Immature natural killer cell (primary cell): Measurements from ENCODE around the gene CRABP2. TPM values are rescaled to one million over a fixed set of nuclear protein-coding genes. Genes with fewer than 3 reads are reported as not detected.

Experiments used
- DNase-seq, 3 donors: peaks; one replicate each; pipeline ENCODE4 v3.0.0; 2022; ENCODE audit warnings: mixed read lengths in 1 of 3
- H3K27ac Mint-ChIP-seq, 6 donors: one replicate each; pipeline ENCODE4 v1.8.0; 2020; ENCODE audit warnings: mixed read lengths in 6 of 6, mild to moderate bottlenecking in 5 of 6, inconsistent platforms in 4 of 6, moderate library complexity in 3 of 6
- H3K27me3 Mint-ChIP-seq, 3 donors: one replicate each; pipeline ENCODE4 v1.8.0; 2020 to 2021; ENCODE audit warnings: low read depth in 3 of 3, mild to moderate bottlenecking in 3 of 3, mixed read lengths in 3 of 3, moderate library complexity in 3 of 3, inconsistent platforms in 1 of 3
- H3K36me3 Mint-ChIP-seq, 3 donors: one replicate each; pipeline ENCODE4 v1.8.0; 2020; ENCODE audit warnings: mixed read lengths in 3 of 3, inconsistent platforms in 2 of 3, mild to moderate bottlenecking in 2 of 3
- H3K4me1 Mint-ChIP-seq, 2 donors: one replicate each; pipeline ENCODE4 v1.8.0; 2020; ENCODE audit warnings: inconsistent platforms in 2 of 2, mild to moderate bottlenecking in 2 of 2, mixed read lengths in 2 of 2, moderate library complexity in 1 of 2
- H3K4me3 Mint-ChIP-seq, 5 donors: one replicate each; pipeline ENCODE4 v1.8.0; 2020; ENCODE audit warnings: mild to moderate bottlenecking in 5 of 5, mixed read lengths in 5 of 5, inconsistent platforms in 3 of 5, moderate library complexity in 3 of 5
- H3K9me3 Mint-ChIP-seq, 6 donors: one replicate each; pipeline ENCODE4 v1.8.0; 2020; ENCODE audit warnings: mild to moderate bottlenecking in 6 of 6, mixed read lengths in 6 of 6, inconsistent platforms in 4 of 6, moderate library complexity in 3 of 6
- polyA plus RNA-seq, 3 donors: library from polyadenylated mRNA; unstranded; fragments of 300-500 nt; fragmentation: Illumina TruSeq; gene quantifications; one replicate each; pipeline ENCODE4 v1.2.3, GENCODE V29; 2021

Gene CRABP2
- not detected for polyA plus RNA-seq

- H3K27ac Mint-ChIP-seq = peak within 1 kb of the TSS in 2 of 6 donors; percentile 56 to 70
- peak in 1 of 3 donors; percentile 37 for DNase-seq
Measured at GRCh38 chr1:156705321-156705917, at the start of gene CRABP2. TSS of gene CRABP2 (minus strand) at chr1:156705583. CDS start at chr1:156705446, 137 bp downstream.

GRCh38 chr1:156754219-156754618, 48.8 kb upstream of the CRABP2 start:
- Mint-ChIP-seq H3K9me3 (no peaks in the 10 kb centered on the region), H3K4me1 (peaks cover 31% of the 10 kb centered on the region in 2 donors), H3K4me3 (no peak overlapping the region), H3K36me3 (no peaks in the 10 kb centered on the region), H3K27ac (no peak overlapping the region), H3K27me3 (peaks cover 0 to 5% (median 4%) of the 10 kb centered on the region in 3 donors)
- DNase-seq = no peak

More at GRCh38 chr1:156705321-156705917, at the start of gene CRABP2:
- Mint-ChIP-seq H3K27me3 (peaks cover 11 to 17% (median 12%) of the 10 kb centered on the region in 3 donors), H3K4me3 (peak within 1 kb of the TSS; percentile 77 to 85 (median 82)), H3K36me3 (peaks cover 0 to 3% (median 0%) of the 10 kb centered on the region in 3 donors), H3K4me1 (peaks cover 30 to 32% of the 10 kb centered on the region in 2 donors), H3K9me3 (no peaks in the 10 kb centered on the region)

DNA sequence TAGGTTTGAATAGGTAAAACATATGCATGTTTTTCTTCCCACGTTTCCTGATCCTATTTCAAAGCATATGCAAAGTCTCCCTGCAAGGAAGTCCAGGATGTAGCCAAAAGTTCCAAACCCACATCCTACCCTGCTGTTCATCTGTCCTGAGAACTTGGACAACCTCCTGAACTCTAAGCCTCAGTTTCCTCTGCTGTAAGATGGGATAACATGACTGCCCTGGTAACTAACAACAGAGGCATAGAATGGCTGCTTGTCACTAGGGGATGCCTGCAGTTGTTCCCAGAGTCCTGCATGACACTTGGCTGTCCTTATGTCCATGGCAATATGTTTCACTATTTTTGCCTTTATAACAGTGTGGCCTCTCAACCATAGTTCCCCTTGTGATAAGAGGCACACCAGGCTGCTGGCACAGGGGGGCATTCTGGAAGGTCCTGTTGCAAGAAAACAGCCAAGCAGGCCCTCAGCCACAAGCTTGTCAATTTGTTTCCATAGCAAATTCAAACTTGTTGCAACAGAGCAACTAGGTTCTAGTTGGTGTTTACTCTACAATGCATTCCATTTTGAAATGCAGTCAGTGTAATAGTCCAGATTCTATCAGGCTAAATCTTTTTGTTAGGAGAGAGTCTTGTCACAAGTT, 47.6 kb upstream of the CRABP2 start:
- Mint-ChIP-seq H3K4me3 (peak overlapping the region; percentile 92 to 94 (median 93)), H3K4me1 (peaks cover 43 to 44% of the 10 kb centered on the region in 2 donors), H3K27ac (peak overlapping the region; percentile 59 to 95 (median 92)), H3K36me3 (no peaks in the 10 kb centered on the region), H3K27me3 (peaks cover 0 to 7% (median 5%) of the 10 kb centered on the region in 3 donors), H3K9me3 (no peaks in the 10 kb centered on the region)
- DNase-seq = no peak

DNA sequence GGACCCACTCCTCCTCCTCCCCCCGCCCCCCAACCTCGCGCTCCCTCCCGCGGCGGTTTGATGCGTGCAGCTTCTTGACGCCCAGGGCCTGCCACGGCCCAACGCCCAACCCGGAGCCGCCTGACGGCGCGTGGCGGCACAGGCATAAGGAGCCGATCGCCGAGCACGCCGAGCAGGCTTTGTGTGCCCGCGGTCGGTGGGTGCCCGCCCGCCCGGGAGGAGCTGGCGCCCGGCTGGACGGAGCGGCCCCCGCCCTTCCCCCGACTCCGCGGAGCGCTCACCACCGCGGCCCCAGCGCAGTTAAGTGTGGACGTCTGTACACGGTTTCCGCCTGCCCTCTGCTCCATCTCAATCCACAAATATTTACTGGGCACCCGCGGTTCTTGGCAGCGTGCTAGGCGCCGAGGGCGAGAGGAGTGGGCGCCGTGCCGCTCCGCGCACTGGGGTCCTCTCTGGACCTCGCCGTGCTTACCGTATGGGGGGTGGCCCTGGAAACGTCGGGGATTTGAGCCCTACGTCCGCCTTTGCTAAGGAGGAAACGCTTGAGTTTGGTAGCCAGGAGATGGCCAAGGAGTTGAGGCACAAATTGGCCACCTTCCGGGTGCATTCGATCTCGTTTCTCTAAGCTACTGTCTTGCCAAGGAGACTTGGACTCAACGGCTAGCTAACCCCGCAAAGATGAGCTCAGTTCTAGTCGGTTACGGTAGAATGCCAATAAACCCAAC, 46.5 kb upstream of the CRABP2 start:
- H3K9me3 Mint-ChIP-seq = no peaks in the 10 kb centered on the region
- H3K4me3 Mint-ChIP-seq = peak overlapping the region; percentile 92 to 94 (median 93)
- DNase-seq = peak; percentile 91 to 93 (median 91)
- H3K4me1 Mint-ChIP-seq = peaks cover 51 to 53% of the 10 kb centered on the region in 2 donors
- no peaks in the 10 kb centered on the region for H3K36me3 Mint-ChIP-seq
- peak overlapping the region; percentile 85 to 95 (median 92) for H3K27ac Mint-ChIP-seq
- H3K27me3 Mint-ChIP-seq = peaks cover under 1 to 10% (median 6%) of the 10 kb centered on the region in 3 donors

DNA sequence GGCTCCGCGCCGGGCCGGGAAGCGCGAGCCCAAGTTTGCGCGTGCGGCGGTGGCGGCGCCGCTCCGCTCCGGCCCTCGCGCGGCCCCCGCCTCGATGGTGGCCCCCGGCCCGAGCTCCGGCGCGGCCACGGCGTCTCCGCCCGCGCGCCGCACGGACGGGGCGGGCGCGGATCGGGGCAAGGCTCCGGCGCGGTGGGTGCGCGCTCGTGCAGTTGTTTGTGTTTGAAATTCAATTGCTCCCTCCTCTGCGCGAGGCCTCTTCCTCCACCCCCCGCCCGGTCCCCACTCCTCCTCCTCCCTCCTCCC, 46.0 kb upstream of the CRABP2 start, which contains the start of gene HDGF:
TSS of gene HDGF (minus strand) at position 225 of the 306 bp plus-strand sequence. CDS start 246 bp downstream, outside the sequence.
- no peak for DNase-seq
- H3K36me3 Mint-ChIP-seq = no peaks in the 10 kb centered on the region
- H3K27me3 Mint-ChIP-seq = peaks cover 5 to 10% (median 7%) of the 10 kb centered on the region in 3 donors
- H3K4me1 Mint-ChIP-seq = peaks cover 56 to 57% of the 10 kb centered on the region in 2 donors
- H3K27ac Mint-ChIP-seq = peak within 1 kb of the TSS; percentile 91 to 97 (median 95)
- peak within 1 kb of the TSS; percentile 92 to 97 (median 93) for H3K4me3 Mint-ChIP-seq
- no peaks in the 10 kb centered on the region for H3K9me3 Mint-ChIP-seq

- H3K36me3 Mint-ChIP-seq = peaks cover 0 to under 1% (median 0%) of the 10 kb centered on the region in 3 donors
- no peaks in the 10 kb centered on the region for H3K9me3 Mint-ChIP-seq
- no peak for DNase-seq
- peak overlapping the region; percentile 91 to 97 (median 95) for H3K27ac Mint-ChIP-seq
- H3K4me1 Mint-ChIP-seq = peaks cover 62% of the 10 kb centered on the region in 2 donors
- peak overlapping the region; percentile 87 to 97 (median 93) for H3K4me3 Mint-ChIP-seq
- H3K27me3 Mint-ChIP-seq = peaks cover 6 to 10% (median 8%) of the 10 kb centered on the region in 3 donors
Measured at GRCh38 chr1:156750711-156751450, 45.5 kb upstream of the CRABP2 start.

- peaks cover 6 to 10% (median 8%) of the 10 kb centered on the region in 3 donors for H3K27me3 Mint-ChIP-seq
- H3K27ac Mint-ChIP-seq = peak overlapping the region; percentile 91 to 97 (median 95)
- DNase-seq = no peak
- H3K4me1 Mint-ChIP-seq = peaks cover 68 to 69% of the 10 kb centered on the region in 2 donors
- H3K9me3 Mint-ChIP-seq = no peaks in the 10 kb centered on the region
- H3K4me3 Mint-ChIP-seq = peak overlapping the region; percentile 87 to 97 (median 93)
- H3K36me3 Mint-ChIP-seq = peaks cover 0 to 4% (median 0%) of the 10 kb centered on the region in 3 donors
Measured at GRCh38 chr1:156750191-156750672, 44.8 kb upstream of the CRABP2 start.

DNA sequence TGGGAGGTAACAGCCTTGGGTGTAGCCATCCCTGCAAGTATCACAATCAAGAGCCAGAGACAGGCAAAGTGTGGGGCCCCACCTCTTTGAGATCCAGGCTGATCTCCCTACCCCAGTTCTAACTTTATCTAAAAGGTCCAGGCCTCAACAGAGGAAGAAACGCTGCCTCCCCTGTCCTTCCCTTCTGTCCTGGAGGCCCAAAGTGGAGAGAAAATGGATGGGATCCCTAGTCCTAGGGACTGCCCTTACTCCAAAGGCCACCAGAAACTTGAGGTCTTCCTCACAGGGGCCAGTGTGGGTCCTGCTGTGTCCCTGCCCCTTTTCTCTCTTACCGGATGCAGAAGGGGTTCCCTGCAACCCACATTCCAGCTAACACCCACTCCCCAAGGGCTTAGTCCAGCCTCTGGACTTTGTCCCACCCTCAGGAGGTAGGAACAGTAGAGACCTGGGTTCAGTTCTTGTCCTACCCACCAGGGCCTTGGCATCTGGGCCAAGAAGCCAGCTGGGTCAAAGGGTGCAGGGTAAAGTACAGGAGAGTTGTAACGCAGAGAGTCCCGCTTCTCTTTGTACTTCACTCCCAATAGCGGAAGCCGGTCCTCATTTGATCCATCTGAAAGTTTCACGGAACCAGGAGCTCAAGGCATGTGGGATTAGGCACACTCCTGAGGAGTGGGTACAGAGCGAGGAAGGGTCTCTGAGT, 44.2 kb upstream of the CRABP2 start:
- peaks cover 6 to 10% (median 8%) of the 10 kb centered on the region in 3 donors for H3K27me3 Mint-ChIP-seq
- no peaks in the 10 kb centered on the region for H3K9me3 Mint-ChIP-seq
- H3K4me1 Mint-ChIP-seq = peaks cover 67 to 70% of the 10 kb centered on the region in 2 donors
- peak overlapping the region; percentile 87 to 97 (median 93) for H3K4me3 Mint-ChIP-seq
- H3K36me3 Mint-ChIP-seq = peaks cover 0 to 4% (median 0%) of the 10 kb centered on the region in 3 donors
- H3K27ac Mint-ChIP-seq = peak overlapping the region; percentile 91 to 97 (median 95)
- no peak for DNase-seq

DNA sequence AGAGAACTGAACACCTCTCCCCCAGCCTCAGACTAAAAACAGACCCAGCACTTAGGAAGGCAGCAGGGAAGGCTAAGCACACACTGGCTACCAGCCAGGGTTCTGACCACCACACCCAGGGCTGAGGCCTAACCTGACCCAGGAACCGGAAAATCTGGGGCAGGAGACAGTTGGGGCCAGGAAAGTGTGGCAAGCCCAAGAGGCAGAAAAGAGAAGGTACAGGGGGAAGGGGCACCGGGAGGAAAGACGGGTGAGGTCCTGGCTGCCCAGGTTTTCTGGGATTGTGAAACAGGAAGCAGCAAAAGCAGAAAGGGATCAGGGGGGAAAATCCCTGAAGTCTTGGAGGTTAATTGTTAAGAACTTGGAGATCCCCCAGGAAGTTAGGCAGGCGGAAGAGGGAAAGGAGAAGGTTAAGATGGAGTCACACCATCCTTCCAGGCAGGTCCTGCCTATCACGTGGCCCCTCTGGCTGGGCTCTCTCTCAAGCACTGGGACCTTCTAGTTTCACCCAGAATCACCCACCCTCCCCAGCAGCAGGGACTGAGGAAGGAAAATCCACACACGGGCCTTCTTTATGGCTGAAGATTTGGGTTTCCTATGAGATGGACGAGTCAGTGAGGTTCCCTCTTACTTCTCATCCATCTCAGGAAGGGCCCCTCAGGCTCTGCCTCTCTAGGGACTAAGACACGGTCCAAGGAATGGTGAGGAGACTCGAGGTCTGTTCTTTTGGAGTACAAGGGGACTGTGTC, 43.5 kb upstream of the CRABP2 start:
- no peak for DNase-seq
- no peaks in the 10 kb centered on the region for H3K9me3 Mint-ChIP-seq
- peak overlapping the region; percentile 87 to 97 (median 93) for H3K4me3 Mint-ChIP-seq
- peak overlapping the region; percentile 91 to 97 (median 95) for H3K27ac Mint-ChIP-seq
- H3K27me3 Mint-ChIP-seq = peaks cover 6 to 10% (median 8%) of the 10 kb centered on the region in 3 donors
- peaks cover 0 to 4% (median 4%) of the 10 kb centered on the region in 3 donors for H3K36me3 Mint-ChIP-seq
- H3K4me1 Mint-ChIP-seq = peaks cover 67 to 70% of the 10 kb centered on the region in 2 donors

GRCh38 chr1:156747742-156748669, 42.6 kb upstream of the CRABP2 start:
- H3K27ac Mint-ChIP-seq = peak overlapping the region; percentile 91 to 97 (median 95)
- peaks cover 0 to 4% (median 4%) of the 10 kb centered on the region in 3 donors for H3K36me3 Mint-ChIP-seq
- peaks cover 65 to 68% of the 10 kb centered on the region in 2 donors for H3K4me1 Mint-ChIP-seq
- DNase-seq = no peak
- peak overlapping the region; percentile 87 to 97 (median 93) for H3K4me3 Mint-ChIP-seq
- H3K27me3 Mint-ChIP-seq = peaks cover 6 to 10% (median 8%) of the 10 kb centered on the region in 3 donors
- H3K9me3 Mint-ChIP-seq = no peaks in the 10 kb centered on the region
